AG10803 (cell line): ENCODE data around the gene COL4A1.
A peak's percentile ranks its signal among the peaks of the same experiment; 100 is the strongest.

ENCODE experiments used
- DNase-seq: peaks from one replicate; pipeline ENCODE4 v3.0.0; 2010; ENCODE audit warnings: low read depth
- H3K4me3 ChIP-seq: 2 replicates; pipeline ENCODE4 v1.5.1; 2011; ENCODE audit warnings: mild to moderate bottlenecking, low read length, control low read depth
- CTCF ChIP-seq: conservative IDR thresholded peaks from 2 replicates; pipeline ENCODE4 v1.5.1; 2011; ENCODE audit warnings: mild to moderate bottlenecking, low read length, control low read depth, inconsistent platforms

The COL4A1 gene

GRCh38 chr13:110280231-110280813, 26.6 kb downstream of the COL4A1 start:
- no peak overlapping the region for H3K4me3 ChIP-seq
- TF ChIP-seq CTCF: no peak
- no peak for DNase-seq

- no peak overlapping the region for H3K4me3 ChIP-seq
- no peak for DNase-seq
- no peak for TF ChIP-seq CTCF
Observed at GRCh38 chr13:110279684-110280083, 27.3 kb downstream of the COL4A1 start.

GRCh38 chr13:110278859-110279258, 28.1 kb downstream of the COL4A1 start:
- DNase-seq: no peak
- no peak for TF ChIP-seq CTCF

GRCh38 chr13:110277357-110277975, 29.5 kb downstream of the COL4A1 start:
- no peak for TF ChIP-seq CTCF
- no peak overlapping the region for H3K4me3 ChIP-seq
- DNase-seq: no peak

More at GRCh38 chr13:110278859-110279258, 28.1 kb downstream of the COL4A1 start:
- no peak overlapping the region for H3K4me3 ChIP-seq

- TF ChIP-seq CTCF: no peak
- no peak for DNase-seq
- no peak overlapping the region for H3K4me3 ChIP-seq
Observed at GRCh38 chr13:110276553-110276950, 30.4 kb downstream of the COL4A1 start.

- TF ChIP-seq CTCF: no peak
- H3K4me3 ChIP-seq: no peak overlapping the region
- peak; percentile 54 for DNase-seq
Observed at GRCh38 chr13:110275931-110276552, 30.9 kb downstream of the COL4A1 start.

GRCh38 chr13:110274687-110275086, 32.3 kb downstream of the COL4A1 start:
- DNase-seq: peak; percentile 54
- no peak overlapping the region for H3K4me3 ChIP-seq
- peak; percentile 50 for TF ChIP-seq CTCF
